IMR-90 (cell line): ENCODE results near the gene ELFN1. TPM values are rescaled to one million over a fixed set of nuclear protein-coding genes. Genes with fewer than 3 reads are reported as not detected.
A peak's percentile ranks its signal among the peaks of the same experiment; 100 is the strongest.

Experiments
- ATAC-seq: fragments of 200-7000 bp; cut with Tn5 transposase; 2 replicates; pipeline ENCODE4 v1.9.1; 2020; ENCODE audit warnings: low read depth, mild to moderate bottlenecking, moderate library complexity
- BruUV-seq: library from RNA; stranded (reverse); fragments of 400-500 nt; replicated peaks from 2 replicates; lab custom pipeline; 2021; lab: Mats Ljungman, UMichigan
- CTCF ChIA-PET: fragments of 300-600 bp; formaldehyde crosslinking; extraction: SDS; loops from one replicate; lab custom pipeline; 2021; ENCODE audit warnings: antibody characterized with exemption; lab: Yijun Ruan, JAX
- POLR2A ChIA-PET: fragments of 300-600 bp; sonication (Branson Sonifier 250); formaldehyde crosslinking; loops from one replicate; lab custom pipeline; 2022; ENCODE audit warnings: antibody characterized with exemption; ENCODE audit not compliant: unreplicated experiment; lab: Charles Lee
- DNase-seq: peaks from one replicate; pipeline ENCODE4 v3.0.0; 2013
- H2AFZ ChIP-seq: replicated peaks from 2 replicates; pipeline ENCODE3; 2013; ENCODE audit warnings: low read length, mild to moderate bottlenecking; ENCODE audit not compliant: poor library complexity
- H2AK5ac ChIP-seq: 2 replicates; pipeline ENCODE4 v1.6.1; 2013; ENCODE audit warnings: low read depth, low read length, inconsistent platforms
- H2AK9ac ChIP-seq: replicated peaks from 2 replicates; pipeline ENCODE3; 2013; ENCODE audit warnings: mild to moderate bottlenecking, low read depth, low read length, moderate library complexity; ENCODE audit not compliant: poor library complexity
- H2BK120ac ChIP-seq: 2 replicates; pipeline ENCODE4 v1.6.1; 2013; ENCODE audit warnings: low read depth, low read length, inconsistent platforms
- H2BK15ac ChIP-seq: 3 replicates; pipeline ENCODE4 v1.6.1; 2013; ENCODE audit warnings: low read depth, low read length, inconsistent platforms
- H2BK20ac ChIP-seq: 2 replicates; pipeline ENCODE4 v1.6.1; 2013; ENCODE audit warnings: low read depth, mild to moderate bottlenecking, inconsistent platforms, low read length, moderate library complexity
- H2BK5ac ChIP-seq: 2 replicates; pipeline ENCODE4 v1.6.1; 2013; ENCODE audit warnings: mild to moderate bottlenecking, low read depth, low read length, inconsistent platforms; ENCODE audit not compliant: poor library complexity, severe bottlenecking
- H3K14ac ChIP-seq: replicated peaks from 2 replicates; pipeline ENCODE4 v1.6.1; 2013; ENCODE audit warnings: low read depth, low read length, inconsistent platforms
- H3K18ac ChIP-seq: 2 replicates; pipeline ENCODE4 v1.6.1; 2013; ENCODE audit warnings: low read depth, low read length, control low read depth
- H3K23ac ChIP-seq: 2 replicates; pipeline ENCODE4 v1.6.1; 2013; ENCODE audit warnings: low read depth, low read length, inconsistent platforms
- H3K27ac ChIP-seq: 2 replicates; pipeline ENCODE4 v1.5.1; 2013; ENCODE audit warnings: mild to moderate bottlenecking, control low read depth, low read length; ENCODE audit not compliant: insufficient read depth
- H3K27me3 ChIP-seq: 2 replicates; pipeline ENCODE4 v1.6.1; 2013; ENCODE audit warnings: low read length; ENCODE audit not compliant: control insufficient read depth, insufficient read depth
- H3K36me3 ChIP-seq: 2 replicates; pipeline ENCODE4 v1.6.1; 2013; ENCODE audit warnings: low read length, mixed read lengths; ENCODE audit not compliant: control insufficient read depth, insufficient read depth
- H3K4ac ChIP-seq: 2 replicates; pipeline ENCODE4 v1.6.1; 2013; ENCODE audit warnings: low read depth, low read length, inconsistent platforms
- H3K4me1 ChIP-seq: 2 replicates; pipeline ENCODE4 v1.6.1; 2013; ENCODE audit warnings: low read length, mixed read lengths; ENCODE audit not compliant: control insufficient read depth, insufficient read depth
- H3K4me2 ChIP-seq: 2 replicates; pipeline ENCODE4 v1.6.1; 2013; ENCODE audit warnings: low read depth, mild to moderate bottlenecking, control low read depth, low read length, moderate library complexity
- H3K4me3 ChIP-seq: 2 replicates; pipeline ENCODE4 v1.5.1; 2013; ENCODE audit warnings: low read depth, mild to moderate bottlenecking, control low read depth, low read length, moderate library complexity; ENCODE audit not compliant: insufficient read depth
- H3K56ac ChIP-seq: 2 replicates; pipeline ENCODE4 v1.6.1; 2013; ENCODE audit warnings: low read length, inconsistent platforms; ENCODE audit not compliant: insufficient read depth; ENCODE audit errors: extremely low read depth
- H3K79me1 ChIP-seq, 2 experiments: 2 replicates each; pipeline ENCODE4 v1.6.1; 2013; ENCODE audit warnings: low read length in 2 of 2, inconsistent platforms in 1 of 2, low read depth in 1 of 2
- H3K9ac ChIP-seq: 2 replicates; pipeline ENCODE4 v1.6.1; 2013; ENCODE audit warnings: low read depth, low read length, control low read depth
- H3K9me1 ChIP-seq: 2 replicates; pipeline ENCODE4 v1.6.1; 2013; ENCODE audit warnings: low read length, inconsistent platforms; ENCODE audit not compliant: insufficient read depth
- H3K9me3 ChIP-seq: 2 replicates; pipeline ENCODE4 v1.6.1; 2013; ENCODE audit warnings: low read length; ENCODE audit not compliant: control insufficient read depth, insufficient read depth
- H4K20me1 ChIP-seq: 2 replicates; pipeline ENCODE4 v1.6.1; 2013; ENCODE audit warnings: low read length, inconsistent platforms; ENCODE audit not compliant: insufficient read depth
- H4K5ac ChIP-seq: 2 replicates; pipeline ENCODE4 v1.6.1; 2013; ENCODE audit warnings: mild to moderate bottlenecking, low read depth, low read length, control low read depth
- H4K8ac ChIP-seq, 2 experiments: 2 replicates each; pipeline ENCODE4 v1.6.1; 2013; ENCODE audit warnings: low read depth in 2 of 2, low read length in 2 of 2, control low read depth in 1 of 2, inconsistent platforms in 1 of 2
- H4K91ac ChIP-seq: 2 replicates; pipeline ENCODE4 v1.6.1; 2013; ENCODE audit warnings: low read depth, low read length, inconsistent platforms; ENCODE audit not compliant: insufficient read depth
- MAFK ChIP-seq: IDR thresholded peaks from 2 replicates; pipeline ENCODE4 v1.6.1; 2012; ENCODE audit warnings: low read depth, low read length, improper control_type of control experiment
- MAZ ChIP-seq: IDR thresholded peaks from 2 replicates; pipeline ENCODE4 v1.6.1; 2012; ENCODE audit warnings: low read depth, mild to moderate bottlenecking, low read length, improper control_type of control experiment, moderate library complexity, borderline replicate concordance
- RFX5 ChIP-seq: IDR thresholded peaks from 2 replicates; pipeline ENCODE4 v1.8.0; 2012; ENCODE audit warnings: low read depth, mild to moderate bottlenecking, low read length, moderate library complexity
- WGBS, 2 experiments: methylation state at CpG; one replicate each; pipeline versions ENCODE4 v1.1.5 to v1.1.7; 2013; ENCODE audit warnings: missing lambda C conversion rate in 2 of 2; ENCODE audit not compliant: insufficient read length in 1 of 2; ENCODE audit errors: extremely low coverage in 2 of 2; 5-methylcytosine and 5-hydroxymethylcytosine counted together
- dilution Hi-C: fragments of 300-500 bp; cut with HindIII; formaldehyde crosslinking; loops from one replicate; pipeline ENCODE4 v1.14.3; 2018; ENCODE audit warnings: low sequenced_read_pairs; ENCODE audit not compliant: unreplicated experiment
- in situ Hi-C: fragments of 300-500 bp; cut with MboI; formaldehyde crosslinking; loops from 3 replicates; pipeline ENCODE4 v1.14.3; 2019; ENCODE audit warnings: low sequenced_read_pairs, inconsistent platforms, mixed read lengths
- intact Hi-C: fragments of 100-400 bp; cut with micrococcal nuclease; formaldehyde crosslinking; loops from 2 replicates; pipeline ENCODE4 v1.10.0; 2022
- polyA plus RNA-seq, 3 experiments: library from polyadenylated mRNA; depleted of rRNA; stranded (reverse); fragments of >200 nt; gene quantifications; 2 replicates each; pipeline ENCODE4 v1.2.3, GENCODE V29; 2012; ENCODE audit warnings: low replicate concordance in 1 of 3
- total RNA-seq: library from RNA; depleted of rRNA; stranded (reverse); fragments of >200 nt; gene quantifications from 2 replicates; pipeline ENCODE4 v1.2.3, GENCODE V29; 2012
- TF ChIP-seq, protein P1 (sequence below): conservative IDR thresholded peaks from 2 replicates; pipeline ENCODE4 v1.5.1; 2012; ENCODE audit warnings: mild to moderate bottlenecking, low read depth, low read length, improper control_type of control experiment

The ELFN1 gene
- total and polyA plus RNA-seq, 2 of the 4 experiments (the other 2 are of a cell fraction) = 1.6 to 5.2 TPM

DNA sequence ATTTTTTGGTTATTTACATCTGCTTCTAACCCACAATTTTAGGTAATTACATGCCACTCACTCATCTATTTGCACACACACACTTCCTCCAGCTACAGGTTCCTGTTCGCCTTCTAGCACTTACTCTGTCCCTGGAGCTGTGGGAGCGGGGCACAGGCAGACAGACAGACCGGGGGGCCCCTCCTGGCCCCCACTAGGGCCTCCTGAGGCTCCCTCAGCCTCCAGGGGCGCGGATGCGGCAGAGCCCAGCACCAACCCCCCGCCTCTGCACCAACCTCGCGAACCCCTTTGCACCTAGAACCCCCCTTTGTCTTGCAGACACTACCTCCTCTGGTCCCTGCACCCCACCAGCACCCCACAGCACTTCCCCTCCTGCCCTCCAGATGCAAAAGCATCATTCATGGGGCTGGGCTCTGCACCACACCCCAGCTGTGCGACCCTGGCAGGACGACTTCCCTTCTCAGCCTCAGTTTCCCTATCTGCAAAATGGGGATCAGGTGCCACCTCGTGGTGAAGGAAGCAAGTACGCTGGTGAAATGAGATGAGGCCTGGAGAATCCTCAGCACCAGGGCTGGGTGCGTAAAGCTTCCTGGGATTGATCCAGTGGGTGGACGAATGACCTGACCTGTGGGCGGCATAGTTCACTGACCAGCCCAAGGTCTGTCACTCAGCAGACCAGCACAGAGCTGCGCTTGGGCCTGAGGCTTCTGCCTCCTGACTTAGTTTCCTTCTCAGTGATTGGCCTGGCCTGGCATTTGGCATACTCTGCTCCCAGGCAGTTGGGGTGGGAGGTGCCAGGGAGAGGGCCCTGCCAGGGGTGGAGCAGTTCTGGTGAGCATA is 37.9 kb downstream of the ELFN1 start:
- Histone ChIP-seq H3K56ac (no peak overlapping the region), H3K9ac (no peak overlapping the region), H3K9me1 (peaks cover 3% of the 10 kb centered on the region; the same call in 1 of the 2 replicates), H4K20me1 (peaks cover 3% of the 10 kb centered on the region; the same call in 1 of the 2 replicates), H3K23ac (no peak overlapping the region), H3K4me1 (no peaks in the 10 kb centered on the region), H4K8ac (no peak overlapping the region), H3K4me3 (no peak overlapping the region), H2BK5ac (no peak overlapping the region), H3K4ac (no peak overlapping the region), H2AK5ac (no peak overlapping the region), H3K36me3 (no peaks in the 10 kb centered on the region), H3K14ac (no peak overlapping the region), H4K5ac (no peak overlapping the region), H3K79me1 (no peaks in the 10 kb centered on the region; a peak in 1 of 4 replicates), H4K91ac (no peak overlapping the region), H2AFZ (no peak overlapping the region), H3K4me2 (no peak overlapping the region), H2BK15ac (no peak overlapping the region), H2BK120ac (no peak overlapping the region), H3K9me3 (peaks cover 7% of the 10 kb centered on the region), H2AK9ac (no peak overlapping the region), H3K18ac (no peak overlapping the region), H3K27ac (no peak overlapping the region), H3K27me3 (peaks cover 3% of the 10 kb centered on the region; the same call in 1 of the 2 replicates), H2BK20ac (no peak overlapping the region)
- ATAC-seq = no peak
- intact Hi-C loops = no loop called here
- TF ChIP-seq, protein P1, sequence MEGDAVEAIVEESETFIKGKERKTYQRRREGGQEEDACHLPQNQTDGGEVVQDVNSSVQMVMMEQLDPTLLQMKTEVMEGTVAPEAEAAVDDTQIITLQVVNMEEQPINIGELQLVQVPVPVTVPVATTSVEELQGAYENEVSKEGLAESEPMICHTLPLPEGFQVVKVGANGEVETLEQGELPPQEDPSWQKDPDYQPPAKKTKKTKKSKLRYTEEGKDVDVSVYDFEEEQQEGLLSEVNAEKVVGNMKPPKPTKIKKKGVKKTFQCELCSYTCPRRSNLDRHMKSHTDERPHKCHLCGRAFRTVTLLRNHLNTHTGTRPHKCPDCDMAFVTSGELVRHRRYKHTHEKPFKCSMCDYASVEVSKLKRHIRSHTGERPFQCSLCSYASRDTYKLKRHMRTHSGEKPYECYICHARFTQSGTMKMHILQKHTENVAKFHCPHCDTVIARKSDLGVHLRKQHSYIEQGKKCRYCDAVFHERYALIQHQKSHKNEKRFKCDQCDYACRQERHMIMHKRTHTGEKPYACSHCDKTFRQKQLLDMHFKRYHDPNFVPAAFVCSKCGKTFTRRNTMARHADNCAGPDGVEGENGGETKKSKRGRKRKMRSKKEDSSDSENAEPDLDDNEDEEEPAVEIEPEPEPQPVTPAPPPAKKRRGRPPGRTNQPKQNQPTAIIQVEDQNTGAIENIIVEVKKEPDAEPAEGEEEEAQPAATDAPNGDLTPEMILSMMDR = 0 out of 2 replicates have a peak, but pooled peaks have one; percentile 5
- TF ChIP-seq MAZ (no peak), RFX5 (no peak), MAFK (no peak)
- dilution Hi-C loops = no loop called here
- CTCF ChIA-PET = no interaction called here
- no TSS peak for BruUV-seq
- POLR2A ChIA-PET = no interaction called here
- in situ Hi-C loops = no loop called here
- DNase-seq = no peak
- WGBS, 2 experiments = 86% methylated on average over 2 of the region's 17 CpGs; no CpG with 5 or more reads in 1 of the 2 experiments
